ENCODE data around the gene SMARCC2.

DNA sequence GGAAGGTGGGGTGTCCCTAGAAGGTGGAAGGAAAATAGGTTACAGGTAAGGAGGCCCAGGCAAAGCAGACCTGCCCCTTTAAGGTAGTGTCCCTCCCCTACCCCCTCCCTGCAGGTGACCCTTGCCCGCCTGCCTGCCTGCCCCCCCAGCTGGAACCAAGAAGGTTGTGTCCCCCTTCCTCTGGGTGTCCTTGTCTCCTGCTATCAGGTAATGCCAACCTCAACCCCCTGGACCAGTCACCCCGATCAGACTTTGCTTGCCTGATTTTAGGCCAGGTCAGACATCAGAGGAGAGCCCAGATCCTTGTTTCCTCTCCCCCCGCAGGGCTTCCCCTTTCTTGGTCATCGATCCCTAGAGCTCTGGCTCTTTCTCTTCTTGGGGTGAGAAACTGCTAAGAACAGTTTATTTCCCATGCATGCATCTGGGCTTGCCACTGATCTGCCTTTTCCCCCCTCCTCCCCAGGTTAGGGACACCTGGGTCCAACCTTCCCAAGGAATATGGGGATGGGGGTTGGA is 40.7 kb upstream of the SMARCC2 start, which contains the start of gene SLC39A5:
- TF ChIP-seq GATA2 (IDR thresholded peaks at IDR 0.05; ENCODE audit: low read depth, low read length) (no peak), GATA3 (IDR thresholded peaks at IDR 0.05; ENCODE audit: low read depth, low read length) (no peak)

Measured in SH-SY5Y (cell line).